Measurements from ENCODE around the gene IL1RAPL1.

DNA sequence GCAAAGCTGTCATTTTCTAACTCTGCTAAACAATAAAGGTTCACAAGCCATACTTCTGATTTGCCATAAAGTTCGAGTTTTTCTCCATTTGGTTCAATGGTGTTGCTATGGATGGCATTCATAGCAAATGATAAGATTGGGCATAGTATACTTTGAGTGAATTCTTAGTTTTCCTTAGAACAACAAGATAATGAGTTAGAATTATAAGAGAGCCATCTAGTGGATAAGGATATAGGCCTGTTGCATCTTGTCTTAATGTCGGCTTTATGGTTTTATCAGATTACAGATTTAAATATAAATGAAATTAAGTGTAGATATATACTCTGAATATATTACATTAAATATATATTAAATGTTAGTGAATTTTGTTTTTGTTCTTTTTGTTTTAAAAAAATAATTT, 644.6 kb downstream of the IL1RAPL1 start:
- no peak for TF ChIP-seq CHD4 (IDR thresholded peaks at IDR 0.05; ENCODE audit: borderline replicate concordance)
- TF ChIP-seq, protein P1, sequence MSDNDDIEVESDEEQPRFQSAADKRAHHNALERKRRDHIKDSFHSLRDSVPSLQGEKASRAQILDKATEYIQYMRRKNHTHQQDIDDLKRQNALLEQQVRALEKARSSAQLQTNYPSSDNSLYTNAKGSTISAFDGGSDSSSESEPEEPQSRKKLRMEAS (IDR thresholded peaks at IDR 0.05): no peak
- TF ChIP-seq KDM5A (IDR thresholded peaks at IDR 0.05): no peak
- TF ChIP-seq, protein P2, sequence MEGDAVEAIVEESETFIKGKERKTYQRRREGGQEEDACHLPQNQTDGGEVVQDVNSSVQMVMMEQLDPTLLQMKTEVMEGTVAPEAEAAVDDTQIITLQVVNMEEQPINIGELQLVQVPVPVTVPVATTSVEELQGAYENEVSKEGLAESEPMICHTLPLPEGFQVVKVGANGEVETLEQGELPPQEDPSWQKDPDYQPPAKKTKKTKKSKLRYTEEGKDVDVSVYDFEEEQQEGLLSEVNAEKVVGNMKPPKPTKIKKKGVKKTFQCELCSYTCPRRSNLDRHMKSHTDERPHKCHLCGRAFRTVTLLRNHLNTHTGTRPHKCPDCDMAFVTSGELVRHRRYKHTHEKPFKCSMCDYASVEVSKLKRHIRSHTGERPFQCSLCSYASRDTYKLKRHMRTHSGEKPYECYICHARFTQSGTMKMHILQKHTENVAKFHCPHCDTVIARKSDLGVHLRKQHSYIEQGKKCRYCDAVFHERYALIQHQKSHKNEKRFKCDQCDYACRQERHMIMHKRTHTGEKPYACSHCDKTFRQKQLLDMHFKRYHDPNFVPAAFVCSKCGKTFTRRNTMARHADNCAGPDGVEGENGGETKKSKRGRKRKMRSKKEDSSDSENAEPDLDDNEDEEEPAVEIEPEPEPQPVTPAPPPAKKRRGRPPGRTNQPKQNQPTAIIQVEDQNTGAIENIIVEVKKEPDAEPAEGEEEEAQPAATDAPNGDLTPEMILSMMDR (IDR thresholded peaks at IDR 0.05): no peak
- TF ChIP-seq TFCP2L1 (CRISPR knock-in tag; IDR thresholded peaks at IDR 0.05): no peak
- TF ChIP-seq, protein P3, sequence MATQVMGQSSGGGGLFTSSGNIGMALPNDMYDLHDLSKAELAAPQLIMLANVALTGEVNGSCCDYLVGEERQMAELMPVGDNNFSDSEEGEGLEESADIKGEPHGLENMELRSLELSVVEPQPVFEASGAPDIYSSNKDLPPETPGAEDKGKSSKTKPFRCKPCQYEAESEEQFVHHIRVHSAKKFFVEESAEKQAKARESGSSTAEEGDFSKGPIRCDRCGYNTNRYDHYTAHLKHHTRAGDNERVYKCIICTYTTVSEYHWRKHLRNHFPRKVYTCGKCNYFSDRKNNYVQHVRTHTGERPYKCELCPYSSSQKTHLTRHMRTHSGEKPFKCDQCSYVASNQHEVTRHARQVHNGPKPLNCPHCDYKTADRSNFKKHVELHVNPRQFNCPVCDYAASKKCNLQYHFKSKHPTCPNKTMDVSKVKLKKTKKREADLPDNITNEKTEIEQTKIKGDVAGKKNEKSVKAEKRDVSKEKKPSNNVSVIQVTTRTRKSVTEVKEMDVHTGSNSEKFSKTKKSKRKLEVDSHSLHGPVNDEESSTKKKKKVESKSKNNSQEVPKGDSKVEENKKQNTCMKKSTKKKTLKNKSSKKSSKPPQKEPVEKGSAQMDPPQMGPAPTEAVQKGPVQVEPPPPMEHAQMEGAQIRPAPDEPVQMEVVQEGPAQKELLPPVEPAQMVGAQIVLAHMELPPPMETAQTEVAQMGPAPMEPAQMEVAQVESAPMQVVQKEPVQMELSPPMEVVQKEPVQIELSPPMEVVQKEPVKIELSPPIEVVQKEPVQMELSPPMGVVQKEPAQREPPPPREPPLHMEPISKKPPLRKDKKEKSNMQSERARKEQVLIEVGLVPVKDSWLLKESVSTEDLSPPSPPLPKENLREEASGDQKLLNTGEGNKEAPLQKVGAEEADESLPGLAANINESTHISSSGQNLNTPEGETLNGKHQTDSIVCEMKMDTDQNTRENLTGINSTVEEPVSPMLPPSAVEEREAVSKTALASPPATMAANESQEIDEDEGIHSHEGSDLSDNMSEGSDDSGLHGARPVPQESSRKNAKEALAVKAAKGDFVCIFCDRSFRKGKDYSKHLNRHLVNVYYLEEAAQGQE (IDR thresholded peaks at IDR 0.05): no peak
